ELF-1 (cell line): Measurements from ENCODE around the gene HIVEP1.

Experiments
- DNase-seq: peaks from one replicate; pipeline ENCODE4 v3.0.0-alpha.2; 2016; ENCODE audit warnings: low read depth, low spot score

The HIVEP1 gene

GRCh38 chr6:12017876-12018401 lies 5.8 kb downstream of the HIVEP1 start:
- no peak for DNase-seq

GRCh38 chr6:12020187-12020791 lies 8.2 kb downstream of the HIVEP1 start:
- DNase-seq = no peak

GRCh38 chr6:12022481-12022880 lies 10.4 kb downstream of the HIVEP1 start:
- no peak for DNase-seq

GRCh38 chr6:12022953-12023388 lies 10.9 kb downstream of the HIVEP1 start:
- no peak for DNase-seq

- DNase-seq = no peak
Measured at GRCh38 chr6:12024216-12024615, 12.1 kb downstream of the HIVEP1 start.

GRCh38 chr6:12024699-12025434 lies 12.8 kb downstream of the HIVEP1 start:
- DNase-seq = no peak

- no peak for DNase-seq
Measured at GRCh38 chr6:12026120-12026519, 14.0 kb downstream of the HIVEP1 start.

GRCh38 chr6:12026833-12027232 lies 14.7 kb downstream of the HIVEP1 start:
- DNase-seq = no peak

GRCh38 chr6:12028213-12028612 lies 16.1 kb downstream of the HIVEP1 start:
- DNase-seq = no peak

- no peak for DNase-seq
Measured at GRCh38 chr6:12029979-12030737, 18.0 kb downstream of the HIVEP1 start.

- DNase-seq = no peak
Measured at GRCh38 chr6:12030993-12031550, 19.0 kb downstream of the HIVEP1 start.

GRCh38 chr6:12032783-12033573 lies 20.9 kb downstream of the HIVEP1 start:
- DNase-seq = no peak

GRCh38 chr6:12033770-12034169 lies 21.7 kb downstream of the HIVEP1 start:
- DNase-seq = no peak

GRCh38 chr6:12034349-12034748 lies 22.2 kb downstream of the HIVEP1 start:
- DNase-seq = no peak

GRCh38 chr6:12034837-12035236 lies 22.7 kb downstream of the HIVEP1 start:
- DNase-seq = no peak

- DNase-seq = no peak
Measured at GRCh38 chr6:12036766-12037165, 24.7 kb downstream of the HIVEP1 start.

GRCh38 chr6:12037798-12038197 lies 25.7 kb downstream of the HIVEP1 start:
- no peak for DNase-seq

- no peak for DNase-seq
Measured at GRCh38 chr6:12039540-12040459, 27.7 kb downstream of the HIVEP1 start.

GRCh38 chr6:12047304-12047703 lies 35.2 kb downstream of the HIVEP1 start:
- no peak for DNase-seq

GRCh38 chr6:12047792-12048432 lies 35.8 kb downstream of the HIVEP1 start:
- no peak for DNase-seq
